Adipose tissue (tissue), 3 donors: Measurements from ENCODE around the gene APOB. TPM values are rescaled to one million over a fixed set of nuclear protein-coding genes. Genes with fewer than 3 reads are reported as not detected.

ENCODE experiments used
- H3K27ac ChIP-seq: one replicate; pipeline ENCODE4 v1.5.1; 2013; ENCODE audit warnings: low read depth, low read length
- WGBS, 3 donors: extraction: QIAGEN DNeasy Blood & Tissue Kit; methylation state at CpG; one replicate each; pipeline ENCODE4 v1.1.7; 2013; 5-methylcytosine and 5-hydroxymethylcytosine counted together
- polyA plus RNA-seq, 3 donors: library from polyadenylated mRNA; stranded (reverse); fragments of 200-250 nt; gene quantifications; one replicate each; pipeline ENCODE4 v1.2.3, GENCODE V29; 2013
- donor health status: healthy with polysubstance abuse.
- donor health status: Bipolar disorder and iron deficiency.
- donor health status: healthy.

APOB gene
- polyA plus RNA-seq, 3 donors, result 0.12 to 6.2 (median 0.22) TPM

DNA sequence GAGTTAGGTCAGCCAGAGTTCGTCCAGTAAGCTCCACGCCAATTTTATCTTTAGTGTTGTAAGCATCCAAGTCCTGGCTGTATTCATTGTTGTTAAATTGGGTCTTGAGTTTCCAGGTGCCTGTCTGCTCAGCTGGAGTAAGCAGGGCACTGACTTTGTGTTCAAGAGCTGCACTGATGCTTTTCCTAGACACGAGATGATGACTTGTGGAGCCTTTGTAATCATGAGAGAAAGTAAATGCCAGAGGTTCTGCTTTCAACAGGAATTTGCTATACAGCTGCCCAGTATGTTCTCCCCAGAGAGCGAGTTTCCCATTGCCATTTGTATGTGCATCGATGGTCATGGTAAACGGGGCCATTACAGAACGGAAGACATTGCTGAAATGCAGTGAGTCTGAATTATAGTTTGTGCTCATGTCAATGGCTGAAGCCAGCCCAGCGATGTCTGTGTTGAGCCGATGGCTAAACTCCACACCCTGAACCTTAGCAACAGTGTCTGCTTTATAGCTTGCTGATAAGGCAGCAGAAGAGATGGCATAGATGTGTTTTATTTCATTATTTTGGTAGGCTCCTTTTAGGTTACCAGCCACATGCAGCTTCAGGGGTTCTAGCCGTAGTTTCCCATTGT is 32.9 kb downstream of the APOB start:
- 63 to 75% (median 71%) methylated on average over 10 of the region's 10 CpGs for WGBS, 3 donors
- no peak overlapping the region for H3K27ac ChIP-seq

DNA sequence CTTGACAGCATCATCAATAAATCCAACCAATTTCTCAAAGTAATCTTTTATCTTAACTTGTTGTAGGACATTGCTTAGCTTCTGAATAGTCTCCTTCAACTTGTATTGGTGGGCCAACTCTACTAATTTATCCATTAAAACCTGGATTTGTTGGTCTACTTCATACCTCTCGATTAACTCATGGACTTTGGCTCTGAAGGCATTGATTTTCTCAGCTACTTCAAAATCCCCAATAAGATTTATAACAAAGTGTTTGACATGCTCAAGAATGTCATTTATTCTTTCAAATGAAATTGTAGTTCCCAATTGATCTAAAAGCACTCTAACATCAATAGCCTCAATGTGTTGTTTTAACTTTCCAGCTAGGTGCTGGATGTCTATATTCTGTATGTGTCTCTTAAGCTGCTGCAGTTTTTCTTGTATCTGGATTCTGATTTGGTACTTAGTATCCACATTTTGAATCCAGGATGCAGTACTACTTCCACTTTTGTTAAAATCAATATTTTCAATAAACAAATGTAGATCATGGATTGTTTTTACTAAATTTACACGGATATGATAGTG is 34.1 kb downstream of the APOB start:
- no peak overlapping the region for H3K27ac ChIP-seq
- 34 to 73% (median 62%) methylated on average over 2 of the region's 2 CpGs for WGBS, 3 donors

DNA sequence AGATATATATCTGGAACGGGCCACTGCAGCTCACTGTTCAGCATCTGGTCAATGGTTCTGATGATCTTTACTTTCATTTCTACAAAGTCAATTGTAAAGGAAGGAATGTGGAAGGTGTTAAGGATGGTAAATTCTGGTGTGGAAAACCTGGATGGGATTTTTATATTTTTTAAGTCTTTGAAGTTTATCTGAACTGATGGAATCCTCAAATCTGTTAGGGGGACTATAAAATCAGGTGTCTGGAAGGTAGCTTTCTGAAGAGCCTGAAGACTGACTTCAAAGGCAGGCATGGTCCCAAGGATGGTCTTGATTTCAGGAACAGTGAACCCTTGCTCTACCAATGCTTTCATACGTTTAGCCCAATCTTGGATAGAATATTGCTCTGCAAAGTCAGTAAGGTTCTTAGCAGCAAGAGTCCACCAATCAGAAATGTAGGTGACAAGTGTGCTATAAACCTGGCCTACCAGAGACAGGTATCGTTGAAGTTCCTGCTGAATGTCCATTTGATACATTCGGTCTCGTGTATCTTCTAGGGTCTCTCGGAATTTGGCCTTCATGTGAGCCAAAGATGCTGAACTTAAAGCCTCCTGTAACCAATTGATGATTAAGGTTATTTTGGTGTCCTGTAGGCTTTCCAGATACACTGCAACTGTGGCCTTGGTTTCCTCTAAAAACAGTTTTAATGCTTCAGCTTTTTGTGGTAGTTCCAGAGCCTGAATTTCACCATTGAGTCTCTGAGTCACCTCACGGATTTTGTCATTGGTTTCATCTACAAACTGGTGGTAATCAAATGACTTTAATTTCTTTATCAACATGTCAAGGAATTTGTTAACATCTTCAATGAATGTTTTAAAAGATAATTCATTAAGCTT is 34.8 kb downstream of the APOB start:
- H3K27ac ChIP-seq, result no peak overlapping the region
- WGBS, 3 donors, result 77 to 92% (median 89%) methylated on average over 7 of the region's 7 CpGs

DNA sequence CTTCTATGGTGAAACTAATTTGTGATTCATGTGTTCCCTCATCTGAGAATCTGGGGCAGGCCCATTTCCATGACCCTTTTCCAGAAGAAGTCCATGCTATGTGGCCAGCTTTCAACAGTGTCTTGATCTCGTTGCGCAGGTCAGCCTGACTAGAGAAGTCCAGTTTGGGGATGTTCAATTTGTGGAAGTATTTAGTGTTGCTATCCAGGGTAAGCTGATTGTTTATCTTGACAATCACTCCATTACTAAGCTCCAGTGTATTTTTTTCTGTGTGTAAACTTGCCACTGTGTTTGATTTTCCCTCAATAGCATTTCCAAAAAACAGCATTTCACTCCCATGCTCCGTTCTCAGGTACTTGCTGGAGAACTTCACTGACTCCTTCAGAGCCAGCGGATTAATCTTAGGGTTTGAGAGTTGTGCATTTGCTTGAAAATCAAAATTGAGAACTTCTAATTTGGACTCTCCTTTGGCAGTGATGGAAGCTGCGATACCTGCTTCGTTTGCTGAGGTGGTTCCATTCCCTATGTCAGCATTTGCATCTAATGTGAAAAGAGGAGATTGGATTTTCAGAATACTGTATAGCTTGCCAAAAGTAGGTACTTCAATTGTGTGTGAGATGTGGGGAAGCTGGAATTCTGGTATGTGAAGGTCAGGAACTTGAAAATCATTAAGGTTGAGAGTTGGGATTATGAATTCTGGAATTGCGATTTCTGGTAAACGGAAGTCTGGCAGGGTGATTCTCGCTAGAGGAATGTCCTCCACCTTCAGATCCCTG is 35.7 kb downstream of the APOB start:
- H3K27ac ChIP-seq, result no peak overlapping the region
- 89 to 92% (median 90%) methylated on average over 9 of the region's 9 CpGs for WGBS, 3 donors

DNA sequence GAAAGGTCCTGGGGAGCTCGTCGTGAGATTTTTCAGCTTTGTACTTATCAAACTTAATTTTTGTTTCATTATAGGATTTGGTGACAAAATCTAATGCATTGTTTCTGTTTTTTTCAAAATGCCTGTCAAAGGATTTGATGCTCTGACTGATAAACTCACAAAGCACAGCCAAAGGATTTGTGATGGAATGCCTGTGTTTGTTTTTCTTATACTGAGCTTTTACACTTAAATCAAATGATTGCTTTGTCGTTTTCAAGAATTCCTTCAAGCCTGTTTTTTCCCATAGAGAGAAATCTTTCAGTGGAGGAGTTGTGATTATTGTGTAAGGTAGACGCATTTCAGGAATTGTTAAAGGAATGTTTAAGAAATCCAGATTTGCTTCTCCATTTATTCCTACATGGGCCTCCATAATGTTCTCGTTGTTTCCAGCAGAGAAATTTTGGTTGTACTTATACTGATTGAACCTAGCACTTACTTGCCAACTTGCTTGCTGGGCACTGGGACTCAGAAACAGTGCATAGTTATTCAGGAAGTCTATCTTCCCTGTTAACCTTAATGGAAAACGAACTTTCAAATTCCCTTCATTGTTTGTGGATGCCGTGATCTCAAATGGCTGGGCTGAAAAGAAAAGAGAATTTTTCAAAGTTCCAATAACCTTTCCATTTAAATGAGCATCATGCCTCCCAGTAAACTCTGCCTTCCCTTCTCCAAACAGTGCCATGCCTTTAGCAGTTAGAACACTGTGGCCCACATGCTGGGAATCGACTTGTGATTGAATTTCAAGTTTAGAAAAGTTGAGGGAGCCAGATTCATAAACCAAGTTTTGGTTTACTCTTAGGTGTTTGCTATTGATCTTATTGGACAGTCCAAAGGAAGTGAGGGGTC is 36.5 kb downstream of the APOB start:
- H3K27ac ChIP-seq, result no peak overlapping the region
- 67 to 76% (median 72%) methylated on average over 8 of the region's 8 CpGs for WGBS, 3 donors

DNA sequence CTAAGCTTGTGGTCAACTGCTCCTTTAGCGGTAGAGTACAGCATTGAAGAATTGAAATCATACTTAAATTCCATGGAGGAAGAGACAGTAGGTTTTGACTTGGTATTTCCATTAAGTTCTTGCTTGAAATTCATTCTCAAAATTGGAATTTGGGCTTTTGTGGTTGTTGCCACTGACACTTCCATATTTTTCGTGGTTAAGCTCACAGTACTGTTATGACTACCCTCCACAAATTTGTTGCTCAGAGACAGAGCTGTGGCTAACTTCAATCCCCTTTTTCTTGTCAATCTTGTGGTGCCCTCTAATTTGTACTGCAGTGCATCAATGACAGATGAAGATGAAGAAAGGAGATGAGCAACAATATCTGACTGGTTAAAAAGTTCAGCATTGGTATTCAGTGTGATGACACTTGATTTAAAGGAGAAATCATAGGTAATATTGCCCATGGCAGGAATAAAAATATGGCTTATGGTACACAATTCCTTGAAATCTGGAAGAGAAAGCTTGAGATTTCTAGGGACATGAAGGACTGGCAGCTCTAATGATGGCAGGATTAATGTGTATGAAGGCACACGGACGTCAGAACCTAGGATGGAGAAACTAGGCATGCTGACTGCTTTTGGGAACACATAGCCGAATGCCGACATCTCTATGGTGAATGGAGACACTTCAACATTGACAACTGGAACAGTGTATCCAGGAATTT is 37.3 kb downstream of the APOB start:
- H3K27ac ChIP-seq, result no peak overlapping the region
- 72 to 83% (median 75%) methylated on average over 6 of the region's 6 CpGs for whole genome bisulfite sequencing, 3 donors

DNA sequence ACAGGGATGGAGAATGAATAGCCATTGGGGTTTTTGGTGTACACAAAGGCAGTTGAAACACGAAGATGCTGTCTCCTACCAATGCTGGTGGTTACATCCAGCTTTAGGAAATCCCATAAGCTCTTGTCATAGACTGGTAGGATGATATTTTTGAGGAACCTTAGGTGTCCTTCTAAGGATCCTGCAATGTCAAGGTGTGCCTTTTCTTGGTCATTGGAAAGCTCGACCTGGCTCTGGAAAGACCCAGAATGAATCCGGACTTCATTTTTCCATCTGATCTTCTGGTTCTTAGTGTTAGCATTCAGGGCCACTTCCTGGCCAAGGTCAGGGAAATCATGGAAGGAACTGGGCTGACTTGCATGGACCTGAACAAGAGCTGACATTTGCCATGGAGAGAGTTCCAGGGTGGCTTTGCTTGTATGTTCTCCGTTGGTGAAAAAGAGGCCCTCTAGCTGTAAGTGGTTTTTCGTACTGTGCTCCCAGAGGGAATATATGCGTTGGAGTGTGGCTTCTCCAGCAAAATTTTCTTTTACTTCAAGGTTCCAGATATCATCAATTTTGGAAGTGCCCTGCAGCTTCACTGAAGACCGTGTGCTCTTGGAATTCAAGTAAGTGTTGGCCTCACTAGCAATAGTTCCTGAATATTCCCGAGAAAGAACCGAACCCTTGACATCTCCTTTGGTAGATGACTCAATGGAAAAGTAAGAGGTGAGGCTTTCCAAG is 38.0 kb downstream of the APOB start:
- no peak overlapping the region for H3K27ac ChIP-seq
- 81 to 90% (median 87%) methylated on average over 9 of the region's 9 CpGs for whole genome bisulfite sequencing, 3 donors

DNA sequence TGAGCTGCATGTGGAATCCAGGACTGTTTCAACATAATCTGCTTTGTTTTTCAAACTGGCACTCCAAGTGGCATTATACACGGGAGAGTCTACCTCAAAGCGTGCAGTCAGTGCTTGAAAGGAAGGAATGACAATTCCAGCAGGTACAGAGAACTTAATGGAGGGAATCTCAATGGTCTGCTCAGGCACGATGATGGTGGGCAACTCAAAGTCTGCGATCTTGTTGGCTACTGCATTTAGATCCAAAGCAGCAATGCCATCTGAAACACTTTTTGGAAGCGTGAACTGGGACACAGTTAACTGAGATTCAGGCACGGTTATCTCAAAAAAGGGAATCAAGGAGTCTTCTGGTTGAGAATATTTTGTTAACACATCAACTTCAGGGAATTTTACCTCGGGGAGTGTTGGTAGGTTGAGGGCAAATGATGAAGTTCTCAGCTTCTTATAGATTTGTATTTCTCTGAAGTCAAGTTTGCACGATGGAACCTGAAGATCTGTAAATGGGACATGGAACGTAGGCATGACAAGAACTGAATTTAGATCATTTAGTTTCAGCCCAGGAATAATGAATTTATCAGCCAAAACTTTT is 38.7 kb downstream of the APOB start:
- H3K27ac ChIP-seq, result no peak overlapping the region
- WGBS, 3 donors, result 78 to 90% (median 87%) methylated on average over 9 of the region's 9 CpGs

DNA sequence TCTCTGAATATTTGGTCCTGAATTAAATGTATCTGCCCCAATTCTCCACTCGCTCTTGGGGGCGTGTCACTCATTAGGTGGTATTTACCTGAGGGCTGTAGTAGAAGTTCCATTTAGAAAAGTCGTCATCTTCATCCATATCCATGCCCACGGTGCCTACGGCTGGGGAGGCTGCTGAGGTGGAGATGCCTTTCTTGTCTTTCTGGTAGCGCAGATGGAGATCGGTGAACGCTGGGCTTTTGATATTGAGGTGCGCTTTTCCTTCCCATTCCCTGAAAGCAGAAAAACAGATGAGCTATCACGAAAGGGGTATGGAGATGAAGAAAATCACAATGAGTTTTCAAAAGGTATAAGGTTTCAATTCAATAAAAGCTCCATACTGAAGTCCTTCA is 39.7 kb downstream of the APOB start:
- no peak overlapping the region for H3K27ac ChIP-seq
- 83 to 93% (median 91%) methylated on average over 10 of the region's 10 CpGs for WGBS, 3 donors

DNA sequence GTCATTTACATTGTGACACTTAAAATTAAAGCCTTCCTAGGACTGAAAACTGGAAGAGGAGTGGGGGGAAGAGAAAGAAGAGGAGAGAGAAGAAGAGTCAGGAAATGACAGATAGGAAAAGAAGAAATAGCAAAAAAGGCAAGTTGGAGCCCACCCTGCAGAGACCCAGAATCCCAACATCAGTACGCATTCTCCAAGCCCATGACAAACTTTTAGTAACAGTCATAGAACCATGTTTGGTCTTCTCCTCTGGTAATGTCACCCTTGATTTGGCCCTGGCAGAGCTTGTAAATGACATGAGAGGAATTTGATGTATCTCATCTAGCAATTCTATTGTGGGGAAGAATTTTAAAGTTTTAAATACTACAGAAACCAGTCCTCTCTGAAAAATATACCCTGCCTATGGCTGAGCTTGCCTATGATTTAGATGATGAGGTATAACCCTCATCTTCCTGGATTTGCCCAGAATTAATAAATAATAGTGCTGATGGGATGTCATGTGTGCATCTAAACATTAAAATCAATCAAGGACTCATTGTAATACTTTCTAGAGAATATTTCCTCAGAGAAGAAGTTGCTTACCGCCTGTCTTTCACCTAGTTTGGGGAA is 40.2 kb downstream of the APOB start:
- 91 to 95% (median 95%) methylated on average over 2 of the region's 2 CpGs for WGBS, 3 donors
- H3K27ac ChIP-seq, result no peak overlapping the region

DNA sequence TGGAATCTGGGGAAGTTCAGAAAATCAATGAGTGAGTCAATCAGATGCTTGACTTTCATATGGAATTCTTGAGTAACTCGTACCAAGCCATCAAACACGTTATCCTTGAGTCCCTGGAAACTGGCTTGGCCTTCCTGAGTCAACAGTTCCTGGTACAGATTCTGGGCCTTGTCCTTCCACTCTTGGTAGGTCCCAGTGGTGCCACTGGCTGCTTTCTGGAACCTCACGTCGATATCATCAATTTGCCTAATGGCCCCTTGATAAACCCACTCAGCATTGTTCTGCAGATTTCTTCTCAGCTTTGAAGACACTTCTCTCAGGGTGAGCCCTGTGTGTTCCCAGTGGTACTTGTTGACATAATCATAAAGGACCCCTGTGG is 41.1 kb downstream of the APOB start:
- 63 to 88% (median 86%) methylated on average over 4 of the region's 4 CpGs for WGBS, 3 donors
- no peak overlapping the region for H3K27ac ChIP-seq

DNA sequence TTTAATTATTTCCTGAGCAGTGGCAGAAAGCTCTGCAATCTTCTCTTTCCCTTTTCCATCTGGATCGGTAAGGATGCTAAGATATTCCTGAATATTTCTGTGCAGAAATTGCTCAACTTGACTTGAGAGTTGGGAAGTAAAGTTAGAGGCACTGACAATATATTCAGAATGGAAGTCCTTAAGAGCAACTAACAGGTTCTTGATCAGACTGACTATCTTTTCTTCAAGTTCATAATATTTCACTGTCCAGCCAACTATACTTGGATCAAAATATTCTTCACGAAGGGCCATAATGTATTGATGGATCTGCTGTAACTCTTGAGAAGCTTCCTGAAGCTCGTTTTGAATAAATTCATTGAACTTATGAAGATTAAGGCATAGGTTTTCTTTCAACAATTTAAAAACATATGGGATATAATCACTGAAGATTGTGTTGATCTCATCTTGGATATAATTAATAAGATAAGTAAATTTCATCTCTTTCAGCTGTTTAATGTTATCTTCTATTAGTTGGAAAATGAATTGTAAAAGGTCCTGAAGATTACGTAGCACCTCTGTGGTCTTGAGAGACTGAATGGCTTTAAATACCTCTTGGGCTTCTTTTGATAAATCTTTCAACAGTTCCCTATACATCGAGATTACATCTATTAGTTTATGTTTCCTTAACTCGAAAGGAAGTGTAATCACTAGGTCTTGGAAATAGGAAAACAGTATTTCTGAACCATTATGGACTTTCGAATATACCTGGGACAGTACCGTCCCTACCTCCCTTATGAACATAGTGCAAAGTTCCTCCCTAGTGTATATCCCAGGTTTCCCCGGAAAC is 41.7 kb downstream of the APOB start:
- H3K27ac ChIP-seq, result no peak overlapping the region
- WGBS, 3 donors, result 81 to 89% (median 83%) methylated on average over 9 of the region's 9 CpGs

DNA sequence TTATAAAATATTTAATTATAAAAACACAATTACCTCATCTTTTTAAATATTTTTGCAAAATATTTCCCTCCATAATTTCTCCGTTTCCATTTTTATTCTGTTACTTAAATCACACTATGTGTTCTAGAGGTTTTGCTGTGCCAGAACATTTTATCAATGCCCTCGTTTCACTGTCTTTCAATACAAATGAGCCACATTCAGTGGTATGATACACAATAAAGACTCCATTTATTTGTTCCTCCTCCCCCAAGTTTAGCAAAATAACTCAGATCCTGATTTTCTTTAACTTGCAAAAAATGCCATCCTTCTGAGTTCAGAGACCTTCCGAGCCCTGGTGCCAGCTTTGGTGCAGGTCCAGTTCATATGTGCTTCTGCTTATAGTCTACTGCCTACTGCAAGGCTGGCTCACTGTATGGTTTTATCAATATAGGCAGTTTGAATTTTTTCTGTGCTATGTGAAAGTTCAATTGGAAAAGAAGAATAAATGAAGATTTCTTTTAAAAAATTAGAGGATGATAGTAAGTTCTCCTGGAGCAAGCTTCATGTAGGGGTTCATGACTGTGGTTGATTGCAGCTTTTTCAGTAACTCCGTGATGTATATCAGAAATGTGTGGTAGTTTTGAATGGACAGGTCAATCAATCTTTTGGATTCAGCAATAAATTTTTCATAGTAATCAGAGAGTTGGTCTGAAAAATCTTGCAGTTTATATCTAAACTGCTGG is 42.5 kb downstream of the APOB start:
- WGBS, 3 donors, result 80 to 95% (median 90%) methylated on average over 4 of the region's 4 CpGs
- H3K27ac ChIP-seq, result no peak overlapping the region

DNA sequence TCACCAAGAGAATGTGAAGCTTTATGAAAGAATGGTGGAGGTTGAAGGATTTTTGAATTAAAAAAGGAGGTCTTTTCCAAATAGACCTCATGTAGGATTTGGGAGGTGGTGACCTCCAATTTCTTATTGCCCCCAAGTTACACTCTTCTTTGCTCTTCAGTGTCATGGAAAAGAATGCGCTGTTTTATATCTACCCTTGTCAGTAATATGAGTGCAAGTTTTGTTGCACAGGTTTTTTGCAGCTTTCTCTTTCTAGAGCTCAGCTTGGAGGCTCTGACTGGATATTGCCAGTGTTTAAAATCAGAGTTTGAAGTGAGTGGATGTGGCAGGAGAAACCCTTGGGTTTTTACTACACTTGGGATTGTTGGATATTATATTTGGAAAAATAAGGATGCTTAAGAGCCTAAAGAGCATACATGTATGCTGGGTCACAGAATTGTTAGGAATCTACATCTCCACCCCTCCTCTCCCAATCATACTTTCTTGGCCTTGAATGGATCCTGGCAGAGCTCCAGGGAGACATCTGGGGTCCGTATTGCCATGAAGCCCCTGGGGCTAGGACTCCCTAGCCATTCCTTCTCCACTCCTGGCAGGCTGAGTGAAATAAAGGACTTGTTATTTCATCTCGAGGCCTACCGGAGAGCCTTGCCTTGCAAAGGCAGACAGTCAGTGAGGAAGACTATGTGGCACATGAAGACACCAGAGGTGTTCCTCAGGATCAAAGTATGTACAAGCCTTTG is 43.8 kb downstream of the APOB start:
- H3K27ac ChIP-seq, result no peak overlapping the region
- WGBS, 3 donors, result 69 to 82% (median 75%) methylated on average over 4 of the region's 4 CpGs
